T-helper 1 cell treated with Interleukin-12 subunit alpha and Interleukin-12 subunit beta and Interleukin-4 antibody, amounts not matched to agents 30 ng/mL and 1 ng/mL, for 36 hours (primary cell): ENCODE results near the gene KIF5C. TPM values are rescaled to one million over a fixed set of nuclear protein-coding genes. Genes with fewer than 3 reads are reported as not detected.

ENCODE experiments used
- intact Hi-C: fragments of 100-400 bp; cut with micrococcal nuclease; formaldehyde crosslinking; loops from one replicate; pipeline ENCODE4 v1.15.1; 2024
- total RNA-seq: library from RNA; stranded (reverse); gene quantifications from 2 replicates; pipeline ENCODE4 v1.2.3, GENCODE V29; 2022

KIF5C gene
- total RNA-seq, 1 donor from 2014 or later, result 18.3 TPM

- intact Hi-C loops, result loop anchor here (10.0 kb wide), 1 partner anchor 1965 kb away; no protein-coding TSS in a partner anchor
These were observed 134.8 kb downstream of the KIF5C start for GRCh38 chr2:149009576-149010461.

- intact Hi-C loops, result loop anchor here (10.0 kb wide), 1 partner anchor 1968 kb away; no protein-coding TSS in a partner anchor
These were observed 137.5 kb downstream of the KIF5C start for GRCh38 chr2:149012545-149012944.

GRCh38 chr2:149015501-149015900 is 140.5 kb downstream of the KIF5C start:
- intact Hi-C loops, result loop anchor here (10.0 kb wide), 1 partner anchor 1971 kb away; no protein-coding TSS in a partner anchor

GRCh38 chr2:149015926-149016563 is 141.0 kb downstream of the KIF5C start:
- intact Hi-C loops, result loop anchor here (10.0 kb wide), 1 partner anchor 1971 kb away; no protein-coding TSS in a partner anchor

- intact Hi-C loops, result loop anchor here (1.0 to 10.0 kb wide), 3 partner anchors 296 to 1973 kb away; no protein-coding TSS in a partner anchor
These were observed 142.3 kb downstream of the KIF5C start for GRCh38 chr2:149017116-149017985.

- intact Hi-C loops, result loop anchor here (10.0 kb wide), 1 partner anchor 1974 kb away; no protein-coding TSS in a partner anchor
These were observed 144.0 kb downstream of the KIF5C start for GRCh38 chr2:149018981-149019380.

- intact Hi-C loops, result loop anchor here (10.0 kb wide), 1 partner anchor 1975 kb away; no protein-coding TSS in a partner anchor
These were observed 144.7 kb downstream of the KIF5C start for GRCh38 chr2:149019768-149020167.

- intact Hi-C loops, result no loop called here
These were observed 145.4 kb downstream of the KIF5C start for GRCh38 chr2:149020432-149020851.

- intact Hi-C loops, result no loop called here
These were observed 146.3 kb downstream of the KIF5C start for GRCh38 chr2:149021271-149021719.

- intact Hi-C loops, result no loop called here
These were observed 146.7 kb downstream of the KIF5C start for GRCh38 chr2:149021761-149022160.

GRCh38 chr2:149023091-149023490 is 148.1 kb downstream of the KIF5C start:
- intact Hi-C loops, result no loop called here

GRCh38 chr2:149027590-149028250 is 152.7 kb downstream of the KIF5C start:
- intact Hi-C loops, result no loop called here

- intact Hi-C loops, result no loop called here
These were observed 153.3 kb downstream of the KIF5C start for GRCh38 chr2:149028377-149028776.

GRCh38 chr2:149028891-149029290 is 153.9 kb downstream of the KIF5C start:
- intact Hi-C loops, result no loop called here

- intact Hi-C loops, result no loop called here
These were observed 154.4 kb downstream of the KIF5C start for GRCh38 chr2:149029307-149029965.

GRCh38 chr2:149031396-149031795 is 156.4 kb downstream of the KIF5C start:
- intact Hi-C loops, result no loop called here

- intact Hi-C loops, result no loop called here
These were observed 158.7 kb downstream of the KIF5C start for GRCh38 chr2:149033716-149034115.

- intact Hi-C loops, result no loop called here
These were observed 159.4 kb downstream of the KIF5C start for GRCh38 chr2:149034406-149034805.

GRCh38 chr2:149036507-149037293 is 161.7 kb downstream of the KIF5C start:
- intact Hi-C loops, result no loop called here
